Measurements from ENCODE around the gene CCND3. TPM values are rescaled to one million over a fixed set of nuclear protein-coding genes. Genes with fewer than 3 reads are reported as not detected.

CCND3 gene
- total and polyA plus RNA-seq, 2 experiments from 2014 or later = 19.7 to 30.9 TPM

DNA sequence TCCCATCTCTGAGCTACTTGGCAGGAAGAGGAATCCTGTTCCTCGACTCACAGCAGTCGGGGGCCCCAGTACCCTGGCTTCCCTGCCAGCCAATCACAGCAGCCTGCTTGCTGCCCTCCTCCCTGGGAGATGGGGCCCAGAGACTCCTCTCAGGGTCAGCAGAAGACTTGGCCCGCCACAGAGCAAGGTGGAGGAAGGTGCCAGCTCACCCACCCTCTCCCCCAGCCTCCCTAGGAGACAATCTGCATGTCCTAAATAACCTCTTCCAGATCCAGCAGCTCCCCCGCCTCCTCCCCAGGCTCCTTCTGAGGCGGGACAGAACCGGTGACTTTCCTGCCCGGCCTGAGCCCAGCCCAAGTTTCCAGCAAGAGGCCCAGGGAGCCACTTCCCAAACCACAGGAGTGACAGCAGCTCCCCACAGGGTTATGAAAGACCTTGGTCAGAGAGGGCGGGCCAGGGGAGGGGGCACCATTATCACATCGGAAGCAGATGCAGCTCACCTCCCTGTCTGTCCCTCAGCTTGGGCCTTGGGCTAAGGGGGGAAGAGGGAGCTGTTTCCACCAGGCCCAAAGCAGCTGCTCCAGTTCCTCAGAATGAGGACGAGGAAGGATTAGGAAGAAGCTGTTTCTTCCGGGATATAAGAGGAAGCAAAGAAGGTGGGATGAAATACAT lies 2.3 kb downstream of the CCND3 start (continued):
- TF ChIP-seq, protein P1, sequence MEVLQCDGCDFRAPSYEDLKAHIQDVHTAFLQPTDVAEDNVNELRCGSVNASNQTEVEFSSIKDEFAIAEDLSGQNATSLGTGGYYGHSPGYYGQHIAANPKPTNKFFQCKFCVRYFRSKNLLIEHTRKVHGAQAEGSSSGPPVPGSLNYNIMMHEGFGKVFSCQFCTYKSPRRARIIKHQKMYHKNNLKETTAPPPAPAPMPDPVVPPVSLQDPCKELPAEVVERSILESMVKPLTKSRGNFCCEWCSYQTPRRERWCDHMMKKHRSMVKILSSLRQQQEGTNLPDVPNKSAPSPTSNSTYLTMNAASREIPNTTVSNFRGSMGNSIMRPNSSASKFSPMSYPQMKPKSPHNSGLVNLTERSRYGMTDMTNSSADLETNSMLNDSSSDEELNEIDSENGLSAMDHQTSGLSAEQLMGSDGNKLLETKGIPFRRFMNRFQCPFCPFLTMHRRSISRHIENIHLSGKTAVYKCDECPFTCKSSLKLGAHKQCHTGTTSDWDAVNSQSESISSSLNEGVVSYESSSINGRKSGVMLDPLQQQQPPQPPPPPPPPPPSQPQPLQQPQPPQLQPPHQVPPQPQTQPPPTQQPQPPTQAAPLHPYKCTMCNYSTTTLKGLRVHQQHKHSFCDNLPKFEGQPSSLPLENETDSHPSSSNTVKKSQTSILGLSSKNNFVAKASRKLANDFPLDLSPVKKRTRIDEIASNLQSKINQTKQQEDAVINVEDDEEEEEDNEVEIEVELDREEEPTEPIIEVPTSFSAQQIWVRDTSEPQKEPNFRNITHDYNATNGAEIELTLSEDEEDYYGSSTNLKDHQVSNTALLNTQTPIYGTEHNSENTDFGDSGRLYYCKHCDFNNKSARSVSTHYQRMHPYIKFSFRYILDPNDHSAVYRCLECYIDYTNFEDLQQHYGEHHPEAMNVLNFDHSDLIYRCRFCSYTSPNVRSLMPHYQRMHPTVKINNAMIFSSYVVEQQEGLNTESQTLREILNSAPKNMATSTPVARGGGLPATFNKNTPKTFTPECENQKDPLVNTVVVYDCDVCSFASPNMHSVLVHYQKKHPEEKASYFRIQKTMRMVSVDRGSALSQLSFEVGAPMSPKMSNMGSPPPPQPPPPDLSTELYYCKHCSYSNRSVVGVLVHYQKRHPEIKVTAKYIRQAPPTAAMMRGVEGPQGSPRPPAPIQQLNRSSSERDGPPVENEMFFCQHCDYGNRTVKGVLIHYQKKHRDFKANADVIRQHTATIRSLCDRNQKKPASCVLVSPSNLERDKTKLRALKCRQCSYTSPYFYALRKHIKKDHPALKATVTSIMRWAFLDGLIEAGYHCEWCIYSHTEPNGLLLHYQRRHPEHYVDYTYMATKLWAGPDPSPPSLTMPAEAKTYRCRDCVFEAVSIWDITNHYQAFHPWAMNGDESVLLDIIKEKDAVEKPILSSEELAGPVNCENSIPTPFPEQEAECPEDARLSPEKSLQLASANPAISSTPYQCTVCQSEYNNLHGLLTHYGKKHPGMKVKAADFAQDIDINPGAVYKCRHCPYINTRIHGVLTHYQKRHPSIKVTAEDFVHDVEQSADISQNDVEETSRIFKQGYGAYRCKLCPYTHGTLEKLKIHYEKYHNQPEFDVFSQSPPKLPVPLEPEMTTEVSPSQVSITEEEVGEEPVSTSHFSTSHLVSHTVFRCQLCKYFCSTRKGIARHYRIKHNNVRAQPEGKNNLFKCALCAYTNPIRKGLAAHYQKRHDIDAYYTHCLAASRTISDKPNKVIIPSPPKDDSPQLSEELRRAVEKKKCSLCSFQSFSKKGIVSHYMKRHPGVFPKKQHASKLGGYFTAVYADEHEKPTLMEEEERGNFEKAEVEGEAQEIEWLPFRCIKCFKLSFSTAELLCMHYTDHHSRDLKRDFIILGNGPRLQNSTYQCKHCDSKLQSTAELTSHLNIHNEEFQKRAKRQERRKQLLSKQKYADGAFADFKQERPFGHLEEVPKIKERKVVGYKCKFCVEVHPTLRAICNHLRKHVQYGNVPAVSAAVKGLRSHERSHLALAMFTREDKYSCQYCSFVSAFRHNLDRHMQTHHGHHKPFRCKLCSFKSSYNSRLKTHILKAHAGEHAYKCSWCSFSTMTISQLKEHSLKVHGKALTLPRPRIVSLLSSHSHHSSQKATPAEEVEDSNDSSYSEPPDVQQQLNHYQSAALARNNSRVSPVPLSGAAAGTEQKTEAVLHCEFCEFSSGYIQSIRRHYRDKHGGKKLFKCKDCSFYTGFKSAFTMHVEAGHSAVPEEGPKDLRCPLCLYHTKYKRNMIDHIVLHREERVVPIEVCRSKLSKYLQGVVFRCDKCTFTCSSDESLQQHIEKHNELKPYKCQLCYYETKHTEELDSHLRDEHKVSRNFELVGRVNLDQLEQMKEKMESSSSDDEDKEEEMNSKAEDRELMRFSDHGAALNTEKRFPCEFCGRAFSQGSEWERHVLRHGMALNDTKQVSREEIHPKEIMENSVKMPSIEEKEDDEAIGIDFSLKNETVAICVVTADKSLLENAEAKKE (CRISPR knock-in tag; IDR thresholded peaks at IDR 0.05) = no peak
- TF ChIP-seq EZH2 (IDR thresholded peaks at IDR 0.05; ENCODE audit: low read depth, unreplicated experiment) (no peak), ZNF114 (CRISPR knock-in tag; IDR thresholded peaks at IDR 0.05) (no peak), CREB1 (CRISPR knock-in tag; IDR thresholded peaks at IDR 0.05; ENCODE audit: low read depth) (no peak), JUNB (IDR thresholded peaks at IDR 0.05; ENCODE audit: unreplicated experiment) (no peak), NANOG (IDR thresholded peaks at IDR 0.05; ENCODE audit: borderline replicate concordance) (no peak), POLR2AphosphoS5 (IDR thresholded peaks at IDR 0.05; ENCODE audit: low read depth) (no peak), ZNF331 (CRISPR knock-in tag; IDR thresholded peaks at IDR 0.05; ENCODE audit: low read depth) (no peak)
- TF ChIP-seq, protein P2, sequence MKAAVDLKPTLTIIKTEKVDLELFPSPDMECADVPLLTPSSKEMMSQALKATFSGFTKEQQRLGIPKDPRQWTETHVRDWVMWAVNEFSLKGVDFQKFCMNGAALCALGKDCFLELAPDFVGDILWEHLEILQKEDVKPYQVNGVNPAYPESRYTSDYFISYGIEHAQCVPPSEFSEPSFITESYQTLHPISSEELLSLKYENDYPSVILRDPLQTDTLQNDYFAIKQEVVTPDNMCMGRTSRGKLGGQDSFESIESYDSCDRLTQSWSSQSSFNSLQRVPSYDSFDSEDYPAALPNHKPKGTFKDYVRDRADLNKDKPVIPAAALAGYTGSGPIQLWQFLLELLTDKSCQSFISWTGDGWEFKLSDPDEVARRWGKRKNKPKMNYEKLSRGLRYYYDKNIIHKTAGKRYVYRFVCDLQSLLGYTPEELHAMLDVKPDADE (IDR thresholded peaks at IDR 0.05) = no peak
- TF ChIP-seq, protein P3, sequence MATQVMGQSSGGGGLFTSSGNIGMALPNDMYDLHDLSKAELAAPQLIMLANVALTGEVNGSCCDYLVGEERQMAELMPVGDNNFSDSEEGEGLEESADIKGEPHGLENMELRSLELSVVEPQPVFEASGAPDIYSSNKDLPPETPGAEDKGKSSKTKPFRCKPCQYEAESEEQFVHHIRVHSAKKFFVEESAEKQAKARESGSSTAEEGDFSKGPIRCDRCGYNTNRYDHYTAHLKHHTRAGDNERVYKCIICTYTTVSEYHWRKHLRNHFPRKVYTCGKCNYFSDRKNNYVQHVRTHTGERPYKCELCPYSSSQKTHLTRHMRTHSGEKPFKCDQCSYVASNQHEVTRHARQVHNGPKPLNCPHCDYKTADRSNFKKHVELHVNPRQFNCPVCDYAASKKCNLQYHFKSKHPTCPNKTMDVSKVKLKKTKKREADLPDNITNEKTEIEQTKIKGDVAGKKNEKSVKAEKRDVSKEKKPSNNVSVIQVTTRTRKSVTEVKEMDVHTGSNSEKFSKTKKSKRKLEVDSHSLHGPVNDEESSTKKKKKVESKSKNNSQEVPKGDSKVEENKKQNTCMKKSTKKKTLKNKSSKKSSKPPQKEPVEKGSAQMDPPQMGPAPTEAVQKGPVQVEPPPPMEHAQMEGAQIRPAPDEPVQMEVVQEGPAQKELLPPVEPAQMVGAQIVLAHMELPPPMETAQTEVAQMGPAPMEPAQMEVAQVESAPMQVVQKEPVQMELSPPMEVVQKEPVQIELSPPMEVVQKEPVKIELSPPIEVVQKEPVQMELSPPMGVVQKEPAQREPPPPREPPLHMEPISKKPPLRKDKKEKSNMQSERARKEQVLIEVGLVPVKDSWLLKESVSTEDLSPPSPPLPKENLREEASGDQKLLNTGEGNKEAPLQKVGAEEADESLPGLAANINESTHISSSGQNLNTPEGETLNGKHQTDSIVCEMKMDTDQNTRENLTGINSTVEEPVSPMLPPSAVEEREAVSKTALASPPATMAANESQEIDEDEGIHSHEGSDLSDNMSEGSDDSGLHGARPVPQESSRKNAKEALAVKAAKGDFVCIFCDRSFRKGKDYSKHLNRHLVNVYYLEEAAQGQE (IDR thresholded peaks at IDR 0.05; ENCODE audit: unreplicated experiment) = no peak
